Stimulated activated naive CD8-positive, alpha-beta T cell treated with anti-CD3 and anti-CD28 coated beads, Interleukin-15, Interleukin-2, amounts not matched to agents 100 ng/mL and 50 ng/mL, for 24 hours (primary cell): Measurements from ENCODE around the gene MATN1.
A peak's percentile ranks its signal among the peaks of the same experiment; 100 is the strongest.

Source experiments
- H3K27ac Mint-ChIP-seq: one replicate; pipeline ENCODE4 v1.8.0; 2021; ENCODE audit warnings: mild to moderate bottlenecking, mixed read lengths
- H3K27me3 Mint-ChIP-seq: one replicate; pipeline ENCODE4 v1.8.0; 2021; ENCODE audit warnings: mixed read lengths
- H3K36me3 Mint-ChIP-seq: one replicate; pipeline ENCODE4 v1.8.0; 2021; ENCODE audit warnings: low read depth, mixed read lengths
- H3K4me1 Mint-ChIP-seq: one replicate; pipeline ENCODE4 v1.8.0; 2021; ENCODE audit warnings: low read depth, mixed read lengths
- H3K4me3 Mint-ChIP-seq: one replicate; pipeline ENCODE4 v1.8.0; 2021; ENCODE audit warnings: mild to moderate bottlenecking, mixed read lengths
- H3K9me3 Mint-ChIP-seq: one replicate; pipeline ENCODE4 v1.8.0; 2021; ENCODE audit warnings: mixed read lengths

The MATN1 gene

GRCh38 chr1:30733493-30733892, 10.1 kb upstream of the MATN1 start:
- Mint-ChIP-seq H3K36me3 (peaks cover 59% of the 10 kb centered on the region), H3K4me1 (peaks cover 41% of the 10 kb centered on the region), H3K27me3 (no peaks in the 10 kb centered on the region), H3K9me3 (no peaks in the 10 kb centered on the region), H3K4me3 (no peak overlapping the region), H3K27ac (peak overlapping the region; percentile 34)

DNA sequence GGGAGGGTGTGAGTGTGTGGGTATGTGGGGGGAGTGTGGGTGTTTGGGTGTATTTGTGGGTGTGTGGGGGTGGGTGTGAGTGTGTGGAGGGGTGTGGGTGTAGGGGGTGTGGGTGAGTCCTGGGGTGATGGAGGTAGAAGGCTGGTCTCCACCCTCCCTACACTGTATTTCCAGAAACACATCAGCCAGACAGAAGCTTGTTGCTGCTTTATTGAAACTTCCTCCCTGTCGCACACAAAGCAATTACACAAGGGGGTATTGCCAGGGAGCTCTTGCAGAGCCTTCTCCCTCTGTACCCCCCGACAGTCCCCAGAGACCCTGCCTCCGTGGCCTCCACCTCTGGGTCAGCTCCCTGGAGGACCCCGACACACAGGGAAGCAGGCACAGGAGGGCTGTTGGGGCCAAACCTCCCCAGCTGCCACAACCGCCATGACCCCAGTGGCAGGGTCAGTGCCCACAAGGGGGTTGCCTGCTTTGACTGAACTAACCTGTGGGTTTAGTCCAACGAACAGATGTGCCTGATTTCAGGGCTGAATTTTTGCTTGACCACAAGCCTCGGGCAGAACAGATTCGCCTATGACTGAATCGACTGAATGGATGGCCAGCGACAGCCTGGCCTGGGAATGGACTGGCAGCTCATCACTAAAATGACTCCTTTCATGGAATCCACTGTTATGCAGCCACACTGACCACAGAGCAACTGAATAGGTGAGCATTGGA, 9.1 kb upstream of the MATN1 start:
- Mint-ChIP-seq H3K27me3 (no peaks in the 10 kb centered on the region), H3K9me3 (no peaks in the 10 kb centered on the region), H3K36me3 (peaks cover 48% of the 10 kb centered on the region), H3K4me3 (no peak overlapping the region), H3K4me1 (peaks cover 38% of the 10 kb centered on the region), H3K27ac (peak overlapping the region; percentile 54)

DNA sequence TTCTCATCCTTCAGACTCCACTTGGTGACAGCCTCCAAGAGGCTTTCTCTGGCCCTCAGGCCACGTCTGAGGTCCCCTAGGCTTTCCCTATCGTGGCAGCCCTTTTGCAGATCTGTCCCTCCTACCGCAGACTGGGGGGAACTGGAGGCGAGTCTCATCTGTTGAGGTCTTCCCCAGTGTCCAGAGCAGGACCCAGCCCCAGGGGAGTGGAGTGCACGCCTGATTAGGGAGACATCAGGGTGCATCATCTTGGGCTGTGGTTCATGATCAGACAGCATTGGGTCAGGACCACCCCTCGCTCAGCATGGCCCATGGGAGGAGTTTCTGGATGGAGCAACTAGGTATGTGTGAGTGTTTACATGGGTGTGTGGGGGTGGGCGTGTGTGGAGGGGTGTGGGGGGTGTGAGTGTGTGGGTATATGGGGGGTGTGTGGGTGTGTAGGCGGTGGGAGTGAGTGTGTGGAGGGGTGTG, 8.5 kb upstream of the MATN1 start:
- peak overlapping the region; percentile 33 for H3K4me3 Mint-ChIP-seq
- H3K36me3 Mint-ChIP-seq, result peaks cover 42% of the 10 kb centered on the region
- peak overlapping the region; percentile 83 for H3K27ac Mint-ChIP-seq
- no peaks in the 10 kb centered on the region for H3K9me3 Mint-ChIP-seq
- H3K27me3 Mint-ChIP-seq, result no peaks in the 10 kb centered on the region
- peaks cover 32% of the 10 kb centered on the region for H3K4me1 Mint-ChIP-seq

- Mint-ChIP-seq H3K27me3 (no peaks in the 10 kb centered on the region), H3K4me1 (peaks cover 30% of the 10 kb centered on the region), H3K4me3 (no peak overlapping the region), H3K27ac (peak overlapping the region; percentile 83), H3K9me3 (no peaks in the 10 kb centered on the region), H3K36me3 (peaks cover 37% of the 10 kb centered on the region)
Measured at GRCh38 chr1:30731109-30731805, 7.9 kb upstream of the MATN1 start.

GRCh38 chr1:30730346-30731108, 7.1 kb upstream of the MATN1 start:
- H3K27ac Mint-ChIP-seq, result no peak overlapping the region
- H3K4me3 Mint-ChIP-seq, result no peak overlapping the region
- H3K27me3 Mint-ChIP-seq, result no peaks in the 10 kb centered on the region
- no peaks in the 10 kb centered on the region for H3K9me3 Mint-ChIP-seq
- peaks cover 30% of the 10 kb centered on the region for H3K4me1 Mint-ChIP-seq
- peaks cover 29% of the 10 kb centered on the region for H3K36me3 Mint-ChIP-seq

- Mint-ChIP-seq H3K27ac (no peak overlapping the region), H3K36me3 (peaks cover 26% of the 10 kb centered on the region), H3K4me1 (peaks cover 30% of the 10 kb centered on the region), H3K27me3 (no peaks in the 10 kb centered on the region), H3K4me3 (no peak overlapping the region), H3K9me3 (no peaks in the 10 kb centered on the region)
Measured at GRCh38 chr1:30729901-30730300, 6.5 kb upstream of the MATN1 start.

GRCh38 chr1:30728832-30729638, 5.7 kb upstream of the MATN1 start:
- Mint-ChIP-seq H3K4me3 (no peak overlapping the region), H3K9me3 (no peaks in the 10 kb centered on the region), H3K27me3 (no peaks in the 10 kb centered on the region), H3K4me1 (peaks cover 31% of the 10 kb centered on the region), H3K27ac (no peak overlapping the region), H3K36me3 (peaks cover 19% of the 10 kb centered on the region)

DNA sequence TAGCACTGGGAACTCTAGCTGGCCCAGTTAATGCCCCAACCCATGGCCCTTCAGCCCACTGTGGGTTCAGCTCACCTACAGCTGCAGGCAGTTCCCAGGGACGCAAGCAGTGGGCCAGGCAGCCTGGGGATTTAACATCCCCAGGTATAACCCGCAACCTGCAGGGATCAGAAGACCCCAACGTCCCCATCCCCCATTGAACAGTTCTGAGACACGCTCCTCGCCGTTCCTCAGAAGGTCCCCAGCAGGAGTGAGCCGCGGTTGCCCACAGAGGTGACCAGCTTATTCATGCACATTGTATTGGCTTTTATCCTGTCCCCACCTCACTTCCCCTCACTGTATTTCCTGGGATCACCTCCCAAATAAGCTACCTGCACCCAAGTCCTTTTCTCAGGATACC, 5.0 kb upstream of the MATN1 start:
- peaks cover 34% of the 10 kb centered on the region for H3K4me1 Mint-ChIP-seq
- peaks cover 15% of the 10 kb centered on the region for H3K36me3 Mint-ChIP-seq
- H3K27ac Mint-ChIP-seq, result no peak overlapping the region
- H3K4me3 Mint-ChIP-seq, result no peak overlapping the region
- H3K9me3 Mint-ChIP-seq, result no peaks in the 10 kb centered on the region
- no peaks in the 10 kb centered on the region for H3K27me3 Mint-ChIP-seq

DNA sequence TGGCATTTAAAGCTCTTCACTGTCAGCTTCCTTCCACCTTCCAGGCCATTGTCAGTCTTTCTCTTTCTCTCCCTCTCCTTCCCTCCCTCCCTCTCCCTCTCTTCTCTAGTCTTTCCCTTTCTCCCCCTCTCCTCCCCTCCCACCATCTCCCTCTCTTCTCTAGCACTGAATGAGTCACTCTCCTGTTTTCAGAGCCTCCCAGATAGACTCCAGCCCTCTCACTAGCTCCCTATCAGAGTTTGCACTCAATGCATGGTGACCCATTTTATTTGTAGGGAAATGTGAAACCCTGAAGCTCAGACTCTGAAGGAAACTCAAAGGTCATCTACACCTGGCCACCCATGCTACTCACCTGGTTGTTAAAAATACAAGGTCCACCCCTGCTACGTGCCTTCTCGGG, 4.4 kb upstream of the MATN1 start:
- Mint-ChIP-seq H3K4me1 (peaks cover 33% of the 10 kb centered on the region), H3K36me3 (peaks cover 11% of the 10 kb centered on the region), H3K27ac (no peak overlapping the region), H3K9me3 (no peaks in the 10 kb centered on the region), H3K4me3 (no peak overlapping the region), H3K27me3 (no peaks in the 10 kb centered on the region)

DNA sequence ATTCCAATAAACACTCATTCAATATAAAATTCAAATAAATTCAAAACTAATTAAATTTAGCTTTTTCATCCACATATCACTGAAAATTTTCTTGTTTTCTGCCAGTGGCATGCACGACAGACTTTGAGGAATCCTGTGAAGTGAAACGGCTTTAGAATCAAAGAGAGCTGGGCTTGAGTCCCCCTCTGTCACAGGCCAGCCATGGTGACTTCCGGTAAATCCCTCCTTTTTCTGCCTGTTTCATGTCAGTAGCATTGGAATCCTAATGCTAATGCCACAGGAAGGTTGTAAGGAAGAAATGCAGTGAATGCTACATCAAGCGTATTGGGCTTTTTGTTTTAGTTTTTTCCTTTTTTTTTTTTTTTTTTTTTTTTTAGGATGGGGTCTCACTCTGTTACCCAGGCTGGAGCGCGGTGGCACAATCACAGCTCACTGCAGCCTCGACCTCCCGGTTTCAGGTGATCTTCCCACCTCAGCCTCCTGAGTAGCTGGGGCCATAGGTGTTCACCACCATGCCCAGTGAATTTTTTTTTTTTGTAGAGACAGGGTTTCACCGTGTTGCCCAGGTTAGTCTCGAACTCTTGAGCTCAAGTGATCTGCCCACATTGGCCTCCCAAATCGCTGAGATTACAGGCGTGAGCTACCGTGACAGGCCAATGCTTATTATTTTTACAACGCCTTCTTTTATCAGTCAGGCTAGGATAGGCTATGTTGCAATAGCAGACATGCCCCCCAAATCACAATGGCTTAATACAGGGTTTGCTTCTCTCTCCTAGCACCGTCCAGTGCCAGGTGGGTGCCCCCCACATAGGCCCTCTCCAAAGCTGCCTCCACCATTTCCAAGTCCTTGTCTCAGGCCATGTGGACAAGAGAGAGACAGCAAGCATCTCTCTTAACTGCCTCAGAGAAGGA, 3.6 kb upstream of the MATN1 start:
- Mint-ChIP-seq H3K27ac (no peak overlapping the region), H3K4me1 (peaks cover 33% of the 10 kb centered on the region), H3K9me3 (no peaks in the 10 kb centered on the region), H3K27me3 (no peaks in the 10 kb centered on the region), H3K36me3 (peaks cover 5% of the 10 kb centered on the region), H3K4me3 (no peak overlapping the region)

GRCh38 chr1:30726236-30726635, 2.9 kb upstream of the MATN1 start:
- no peak overlapping the region for H3K27ac Mint-ChIP-seq
- peaks cover 5% of the 10 kb centered on the region for H3K36me3 Mint-ChIP-seq
- H3K4me1 Mint-ChIP-seq, result peaks cover 33% of the 10 kb centered on the region

DNA sequence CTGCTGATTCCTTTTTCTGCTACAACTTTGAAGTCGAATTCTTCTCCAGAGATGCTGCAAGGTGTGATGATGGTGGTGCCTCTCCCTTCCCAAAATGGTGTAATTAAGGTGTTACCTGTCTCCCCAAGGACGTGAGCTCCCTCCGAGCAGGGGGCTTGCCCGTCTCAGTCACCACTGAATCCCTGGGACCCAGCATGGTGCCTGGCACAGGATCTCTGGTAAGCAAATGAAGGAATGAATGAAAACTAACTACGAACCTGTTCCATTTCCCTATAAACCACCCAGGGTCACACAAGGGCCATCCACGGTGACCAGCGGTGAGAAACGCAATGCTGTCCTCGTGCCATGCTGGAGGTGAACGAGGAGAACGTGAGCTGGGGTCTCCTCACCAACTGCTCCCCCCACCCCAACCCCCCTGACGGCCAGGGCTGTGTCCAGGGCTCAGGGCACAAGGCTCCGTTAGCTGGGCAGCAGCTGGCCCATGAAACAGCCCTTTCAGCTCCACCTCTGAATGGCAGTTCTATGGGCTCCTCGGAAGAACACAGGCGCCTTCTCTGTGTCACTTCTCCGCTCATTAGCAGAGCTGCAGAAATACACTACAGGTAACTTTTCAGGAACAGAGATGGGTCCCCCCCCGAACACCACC, 2.2 kb upstream of the MATN1 start:
- Mint-ChIP-seq H3K27ac (no peak overlapping the region), H3K4me3 (no peak overlapping the region), H3K27me3 (no peaks in the 10 kb centered on the region), H3K36me3 (peaks cover 5% of the 10 kb centered on the region), H3K9me3 (no peaks in the 10 kb centered on the region), H3K4me1 (peaks cover 33% of the 10 kb centered on the region)

More at GRCh38 chr1:30726236-30726635, 2.9 kb upstream of the MATN1 start:
- Mint-ChIP-seq H3K27me3 (no peaks in the 10 kb centered on the region), H3K9me3 (no peaks in the 10 kb centered on the region), H3K4me3 (no peak overlapping the region)

DNA sequence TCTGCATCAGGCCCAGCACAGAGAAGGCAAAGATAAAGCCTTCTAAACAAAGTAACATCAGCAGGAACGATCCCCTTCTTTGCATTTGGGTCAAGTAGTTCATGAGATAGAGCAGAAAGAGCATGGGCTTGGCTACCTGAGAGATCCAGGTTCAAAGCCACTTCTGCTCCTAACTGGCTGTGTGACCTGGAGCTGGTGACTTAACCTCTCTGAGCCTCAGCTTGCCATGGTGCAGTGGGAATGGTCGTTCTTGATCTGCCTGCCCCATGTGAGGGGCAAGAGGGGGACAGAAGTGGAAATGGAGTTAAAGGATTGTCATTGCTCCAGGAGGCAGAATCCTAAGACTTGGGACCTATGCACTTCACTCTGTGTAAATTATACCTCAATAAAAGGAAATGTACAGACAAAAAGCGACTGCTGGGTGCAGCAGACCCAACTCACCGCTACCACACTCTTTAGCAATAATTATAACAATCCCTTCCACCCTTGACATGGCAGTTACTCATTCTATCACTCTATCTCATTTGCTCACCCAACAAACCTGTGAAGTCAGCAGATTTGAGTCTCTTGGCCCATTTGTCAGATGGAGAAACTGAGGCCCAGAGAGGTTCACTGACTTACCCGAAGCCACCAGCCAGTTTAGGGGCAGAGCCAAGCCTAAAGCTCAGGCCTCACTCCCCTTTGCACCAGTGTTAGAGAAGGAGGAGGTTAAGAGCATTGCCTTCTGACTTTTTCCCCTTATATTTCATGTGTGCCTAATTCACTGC, 1.5 kb upstream of the MATN1 start:
- Mint-ChIP-seq H3K27ac (no peak overlapping the region), H3K4me1 (peaks cover 40% of the 10 kb centered on the region), H3K9me3 (no peaks in the 10 kb centered on the region), H3K27me3 (no peaks in the 10 kb centered on the region), H3K4me3 (no peak overlapping the region), H3K36me3 (peaks cover 5% of the 10 kb centered on the region)
